Epithelial cell of proximal tubule (primary cell): ENCODE results near the gene MEDAG. TPM values are rescaled to one million over a fixed set of nuclear protein-coding genes. Genes with fewer than 3 reads are reported as not detected.
A peak's percentile ranks its signal among the peaks of the same experiment; 100 is the strongest.

Source experiments
- DNase-seq: peaks from one replicate; pipeline ENCODE4 v3.0.0-alpha.2; 2011; ENCODE audit warnings: low read depth
- H3K4me3 ChIP-seq: 2 replicates; pipeline ENCODE4 v1.5.1; 2011; ENCODE audit warnings: low read depth, mild to moderate bottlenecking, low read length
- CTCF ChIP-seq: conservative IDR thresholded peaks from 2 replicates; pipeline ENCODE4 v1.5.1; 2012; ENCODE audit warnings: low read depth, mild to moderate bottlenecking, low read length
- total RNA-seq: library from RNA; depleted of rRNA; stranded (reverse); fragments of >200 nt; gene quantifications from 2 replicates; pipeline ENCODE4 v1.2.3, GENCODE V29; 2015

MEDAG gene
- 0.07 and 0.17 TPM in 2 replicates for total RNA-seq

- no peak for TF ChIP-seq CTCF
- DNase-seq = no peak
- peak within 1 kb of the TSS; percentile 34 for H3K4me3 ChIP-seq
Observed at GRCh38 chr13:30905932-30906383, at the start of gene MEDAG. Gene MEDAG, plus strand, starts transcription at chr13:30906271. Its CDS starts 245 bp downstream, at chr13:30906516.

- DNase-seq = no peak
Observed at GRCh38 chr13:30857018-30857417, 49.1 kb upstream of the MEDAG start.

DNA sequence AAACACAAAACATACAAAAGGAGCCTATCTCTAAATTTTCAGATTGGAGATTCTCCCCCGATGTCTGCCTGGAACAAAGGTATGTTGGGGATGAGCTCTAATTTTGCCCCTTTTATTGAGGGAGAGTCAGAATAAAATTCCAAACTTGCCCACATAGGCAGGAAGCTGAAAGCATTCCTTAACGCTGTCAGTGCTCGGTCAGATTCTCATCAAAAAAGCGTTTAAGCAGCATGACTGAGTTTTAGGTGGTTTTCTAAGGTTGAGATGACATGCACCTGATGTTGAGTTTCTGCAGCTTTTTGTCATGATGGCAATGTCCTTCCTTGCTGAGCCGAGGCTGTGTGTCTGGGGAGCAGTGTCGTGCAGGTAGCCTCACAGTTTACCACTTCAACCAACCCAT lies 48.4 kb upstream of the MEDAG start:
- no peak for DNase-seq
- TF ChIP-seq CTCF = no peak
- H3K4me3 ChIP-seq = no peak overlapping the region

More at GRCh38 chr13:30857018-30857417, 49.1 kb upstream of the MEDAG start:
- no peak for TF ChIP-seq CTCF
- H3K4me3 ChIP-seq = no peak overlapping the region

- H3K4me3 ChIP-seq = no peak overlapping the region
- no peak for DNase-seq
Observed at GRCh38 chr13:30859326-30859725, 46.7 kb upstream of the MEDAG start.

DNA sequence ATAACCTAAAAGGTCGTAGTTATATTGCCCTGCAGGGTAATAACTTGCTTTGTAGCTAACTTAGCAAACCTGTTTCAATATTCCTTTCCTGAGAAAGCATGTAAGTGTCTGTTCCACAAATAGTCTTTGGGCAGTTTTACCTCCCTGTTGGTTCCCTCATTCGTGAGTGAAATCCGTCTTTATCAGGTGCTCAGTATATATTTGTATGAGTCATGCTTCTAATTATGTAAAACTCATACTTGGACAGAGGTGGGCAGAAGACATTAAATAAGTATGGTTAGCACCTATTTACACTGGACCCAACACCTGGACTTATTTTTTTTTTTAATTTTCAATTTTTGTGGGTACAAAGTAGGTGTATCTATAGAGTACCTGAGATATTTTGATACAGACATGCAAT lies 44.9 kb upstream of the MEDAG start:
- DNase-seq = no peak
- H3K4me3 ChIP-seq = no peak overlapping the region
- TF ChIP-seq CTCF = no peak

More at GRCh38 chr13:30859326-30859725, 46.7 kb upstream of the MEDAG start:
- TF ChIP-seq CTCF = no peak

- DNase-seq = no peak
- no peak for TF ChIP-seq CTCF
- H3K4me3 ChIP-seq = no peak overlapping the region
Observed at GRCh38 chr13:30861836-30862467, 44.1 kb upstream of the MEDAG start.

- H3K4me3 ChIP-seq = no peak overlapping the region
- DNase-seq = no peak
- TF ChIP-seq CTCF = no peak
Observed at GRCh38 chr13:30862707-30863106, 43.4 kb upstream of the MEDAG start.
